Activated naive CD4-positive, alpha-beta T cell (primary cell): ENCODE measurements around the gene SCAPER.
"Not testable (repeated sequence)": the region's sequence is repeated elsewhere in the genome, so short reads cannot be mapped to it uniquely, and the experiment has no call there.

Source experiments
- DNase-seq, 4 experiments: peaks; one replicate each; lab custom pipeline; 2025; lab: John Stamatoyannopoulos, UW

The SCAPER gene

DNA sequence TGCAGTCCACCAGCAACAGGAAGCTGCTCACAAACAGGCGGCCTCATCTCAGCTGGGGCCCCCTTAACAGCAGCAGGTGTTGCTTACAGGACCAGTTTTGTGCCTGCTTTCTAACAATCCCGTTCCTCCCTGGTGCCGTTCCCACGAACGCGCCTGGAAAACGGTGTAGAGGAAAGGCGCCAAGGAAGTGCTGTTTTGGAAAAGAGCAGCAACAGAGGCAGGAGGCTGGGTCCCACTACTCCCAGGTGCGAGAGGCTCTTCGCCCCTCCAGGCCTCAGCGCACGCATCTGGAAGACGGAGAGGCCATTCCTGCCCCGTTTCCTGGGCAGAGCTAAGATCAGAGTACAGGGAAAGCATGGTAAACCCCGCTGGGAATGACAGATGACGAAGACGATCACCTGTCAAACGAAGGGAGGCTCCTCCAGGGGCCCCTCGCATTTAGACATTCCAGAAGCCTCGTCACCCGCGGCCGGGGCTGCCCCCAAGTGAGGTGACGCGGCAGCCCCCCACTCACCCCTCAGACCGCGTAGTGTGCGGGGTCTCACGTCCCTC lies 603 bp downstream of the SCAPER start:
- DNase-seq, result peak in 1 of 4 experiments; percentile 39

DNA sequence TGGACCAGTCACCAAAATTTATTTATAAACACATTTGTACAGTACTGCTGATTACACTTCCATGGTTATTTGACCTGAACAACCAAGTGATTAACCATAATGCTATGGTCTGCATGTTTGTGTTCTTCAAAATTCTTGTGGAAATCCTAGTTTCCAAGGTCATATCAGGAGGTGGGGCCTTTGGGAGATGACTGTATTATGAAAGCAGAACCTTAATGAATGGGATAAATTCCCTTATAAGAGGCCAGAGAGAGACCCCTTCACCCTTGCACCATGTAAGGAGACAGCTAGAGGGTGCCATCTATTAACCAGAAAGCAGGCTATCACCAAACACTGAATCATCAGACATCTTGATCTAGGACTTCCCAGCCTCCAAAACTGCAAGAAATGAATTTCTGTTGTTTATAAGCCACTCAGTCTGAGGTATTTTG lies 1.9 kb downstream of the SCAPER start:
- no peak for DNase-seq

DNA sequence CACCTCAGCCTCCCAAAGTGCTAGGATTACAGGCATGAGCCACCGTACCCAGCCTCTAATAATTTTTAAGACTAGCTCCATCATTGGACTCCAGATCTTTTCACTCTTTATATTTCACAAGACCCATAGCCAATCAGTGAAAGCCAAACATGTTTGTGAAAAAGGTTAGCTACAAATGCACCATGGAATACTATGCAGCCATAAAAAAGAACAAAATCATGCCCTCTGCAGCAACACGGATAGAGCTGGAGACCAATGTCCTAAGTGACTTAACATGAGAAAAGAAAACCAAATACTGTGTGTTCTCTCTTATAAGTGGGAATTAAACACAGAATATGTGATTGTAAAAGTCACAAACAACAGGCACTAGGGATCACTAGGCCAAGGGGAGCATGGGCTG lies 3.2 kb downstream of the SCAPER start:
- DNase-seq, result no peak

DNA sequence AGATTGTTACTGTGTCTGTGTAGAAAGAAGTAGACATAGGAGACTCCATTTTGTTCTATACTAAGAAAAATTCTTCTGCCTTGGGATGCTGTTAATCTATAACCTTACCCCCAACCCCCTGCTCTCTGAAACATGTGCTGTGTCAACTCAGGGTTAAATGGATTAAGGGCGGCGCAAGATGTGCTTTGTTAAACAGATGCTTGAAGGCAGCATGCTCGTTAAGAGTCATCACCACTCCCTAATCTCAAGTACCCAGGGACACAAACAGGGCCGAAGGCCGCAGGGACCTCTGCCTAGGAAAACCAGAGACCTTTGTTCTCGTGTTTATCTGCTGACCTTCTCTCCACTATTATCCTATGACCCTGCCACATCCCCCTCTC lies 5.2 kb downstream of the SCAPER start:
- DNase-seq, result not testable (repeated sequence)

DNA sequence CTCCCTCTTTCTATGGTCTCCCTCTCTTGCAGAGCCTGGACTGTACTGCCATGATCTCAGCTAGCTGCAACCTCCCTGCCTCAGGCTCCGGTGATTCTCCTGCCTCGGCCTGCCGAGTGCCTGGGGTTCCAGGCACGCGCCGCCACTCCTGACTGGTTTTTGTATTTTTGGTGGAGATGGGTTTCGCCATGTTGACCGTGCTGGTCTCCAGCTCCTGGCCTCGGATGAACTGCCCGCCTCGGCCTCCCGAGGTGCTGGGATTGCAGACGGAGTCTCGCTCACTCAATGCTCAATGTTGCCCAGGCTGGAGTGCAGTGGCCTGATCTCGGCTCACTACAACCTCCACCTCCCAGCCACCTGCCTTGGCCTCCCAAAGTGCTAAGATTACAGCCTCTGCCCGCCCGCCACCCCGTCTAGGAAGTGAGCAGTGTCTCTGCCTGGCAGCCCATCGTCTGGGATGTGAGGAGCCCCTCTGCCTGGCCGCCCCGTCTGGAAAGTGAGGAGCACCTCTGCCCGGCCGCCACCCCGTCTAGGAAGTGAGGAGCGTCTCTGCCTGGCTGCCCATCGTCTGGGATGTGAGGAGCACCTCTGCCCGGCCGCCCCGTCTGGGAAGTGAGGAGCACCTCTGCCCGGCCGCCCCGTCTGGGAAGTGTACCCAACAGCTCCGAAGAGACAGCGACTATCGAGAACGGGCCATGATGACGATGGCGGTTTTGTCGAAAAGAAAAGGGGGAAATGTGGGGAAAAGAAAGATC lies 5.8 kb downstream of the SCAPER start:
- DNase-seq, result not testable (repeated sequence)

DNA sequence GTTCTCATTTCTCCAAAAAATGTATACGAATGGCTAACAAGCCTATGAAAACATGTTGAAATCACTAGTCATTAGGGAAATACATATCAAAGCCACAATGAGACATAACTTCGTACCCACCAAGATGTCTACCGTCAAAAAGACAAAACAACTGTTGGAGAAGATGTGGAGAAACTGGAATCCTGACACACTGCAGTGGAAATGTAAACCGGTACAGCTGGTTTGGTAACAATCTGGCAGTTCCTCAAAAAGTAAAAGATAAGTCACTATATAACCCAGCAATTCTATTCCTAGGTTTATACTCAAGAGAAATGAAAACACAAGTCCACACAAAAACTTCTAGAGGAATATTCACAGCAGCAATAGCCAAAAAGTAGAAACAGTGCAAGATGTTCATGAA lies 7.0 kb downstream of the SCAPER start:
- DNase-seq, result no peak

DNA sequence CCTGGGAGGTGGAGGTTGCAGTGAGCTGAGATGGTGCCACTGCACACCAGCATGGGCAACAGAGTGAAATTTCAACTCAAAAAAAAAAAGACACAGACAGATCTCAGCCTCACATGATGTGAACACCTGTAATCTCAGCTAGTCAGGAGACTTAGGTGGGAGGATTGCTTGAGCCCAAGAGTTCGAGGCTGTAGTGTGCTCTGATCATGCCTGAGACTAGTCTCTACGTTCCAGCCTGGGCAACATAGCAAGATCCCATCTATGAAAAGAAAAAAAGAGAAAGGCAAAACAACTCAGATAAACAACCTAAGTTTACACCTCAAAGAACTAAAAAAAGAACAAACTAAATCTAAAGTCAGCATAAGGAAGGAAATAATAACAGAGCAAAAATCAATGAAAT lies 11.0 kb downstream of the SCAPER start:
- no peak for DNase-seq

DNA sequence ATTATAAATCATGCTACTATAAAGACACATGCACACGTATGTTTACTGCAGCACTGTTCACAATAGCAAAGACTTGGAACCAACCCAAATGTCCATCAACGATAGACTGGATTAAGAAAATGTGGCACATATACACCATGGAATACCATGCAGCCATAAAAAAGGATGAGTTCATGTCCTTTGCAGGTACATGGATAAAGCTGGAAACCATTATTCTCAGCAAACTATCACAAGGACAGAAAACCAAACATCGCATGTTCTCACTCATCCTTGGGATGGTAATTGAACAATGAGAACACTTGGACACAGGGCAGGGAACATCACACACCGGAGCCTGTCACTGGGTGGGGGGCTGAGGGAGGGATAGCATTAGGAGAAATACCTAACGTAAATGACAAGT lies 12.3 kb downstream of the SCAPER start:
- DNase-seq, result not testable (repeated sequence)

DNA sequence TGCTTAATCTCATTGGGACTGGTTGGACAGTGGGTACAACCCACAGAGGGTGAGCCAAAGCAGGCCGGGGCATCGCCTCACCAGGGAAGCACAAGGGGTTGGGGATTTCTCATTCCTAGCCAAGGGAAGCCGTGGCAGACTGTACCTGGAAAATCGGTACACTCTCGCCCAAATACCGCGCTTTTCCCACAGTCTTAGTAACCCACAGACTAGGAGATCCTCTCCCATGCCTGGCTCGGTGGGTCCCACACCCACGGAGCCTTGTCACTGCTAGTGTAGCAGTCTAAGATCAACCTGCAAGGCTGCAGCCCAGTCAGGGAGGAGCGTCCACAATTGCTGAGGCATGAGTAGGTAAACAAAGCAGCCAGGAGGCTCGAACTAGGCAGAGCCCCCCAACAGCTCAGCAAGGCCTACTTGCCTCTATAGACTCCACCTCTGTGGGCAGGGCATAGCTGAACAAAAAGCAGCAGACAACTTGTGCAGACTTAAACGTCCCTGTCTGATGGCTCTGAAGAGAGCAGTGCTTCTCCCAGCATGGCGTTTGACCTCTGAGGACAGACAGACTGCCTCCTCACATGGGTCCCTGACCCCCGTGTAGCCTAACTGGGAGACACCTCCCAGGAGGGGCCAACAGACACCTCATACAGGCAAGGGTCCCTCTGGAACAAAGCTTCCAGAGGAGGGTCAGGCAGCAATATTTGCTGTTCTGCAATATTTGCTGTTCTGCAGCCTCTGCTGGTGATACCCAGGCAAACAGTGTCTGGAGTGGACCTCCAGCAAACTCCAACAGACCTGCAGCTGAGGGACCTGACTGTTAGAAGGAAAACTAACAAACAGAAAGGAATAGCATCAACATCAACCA lies 17.6 kb downstream of the SCAPER start:
- not testable (repeated sequence) for DNase-seq

DNA sequence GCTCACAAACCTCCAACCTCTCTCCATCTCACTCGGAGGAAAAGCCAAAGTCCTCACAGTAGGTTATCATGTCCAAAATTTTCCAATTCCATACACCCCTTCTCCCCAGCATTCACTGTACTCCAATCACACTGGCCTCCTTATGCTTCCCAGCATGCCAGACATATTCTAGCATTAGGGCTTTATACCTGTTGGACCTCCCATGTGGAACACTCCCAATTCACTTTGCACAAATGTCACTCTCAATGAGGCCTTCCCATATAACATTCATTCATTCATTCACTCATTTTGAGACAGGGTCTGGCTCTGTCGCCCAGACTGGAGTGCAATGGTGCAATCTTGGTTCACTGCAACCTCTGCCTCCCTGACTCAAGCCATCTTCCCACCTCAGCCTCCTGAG lies 19.9 kb downstream of the SCAPER start:
- no peak for DNase-seq

DNA sequence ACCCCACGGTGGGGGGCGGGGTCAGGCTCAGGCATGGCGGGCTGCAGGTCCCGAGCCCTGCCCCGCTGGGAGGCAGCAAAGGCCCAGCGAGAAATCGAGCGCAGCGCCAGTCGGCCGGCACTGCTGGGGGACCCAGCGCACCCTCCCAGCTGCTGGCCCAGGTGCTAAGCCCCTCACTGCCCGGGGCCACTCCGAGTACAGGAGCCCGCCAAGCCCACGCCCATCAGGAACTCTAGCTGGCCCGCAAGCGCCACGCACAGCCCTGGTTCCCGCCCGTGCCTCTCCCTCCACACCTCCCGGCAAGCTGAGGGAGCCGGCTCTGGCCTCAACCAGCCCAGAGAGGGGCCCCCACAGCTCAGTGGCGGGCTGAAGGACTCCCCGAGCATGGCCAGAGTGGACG lies 29.2 kb downstream of the SCAPER start:
- no peak for DNase-seq

DNA sequence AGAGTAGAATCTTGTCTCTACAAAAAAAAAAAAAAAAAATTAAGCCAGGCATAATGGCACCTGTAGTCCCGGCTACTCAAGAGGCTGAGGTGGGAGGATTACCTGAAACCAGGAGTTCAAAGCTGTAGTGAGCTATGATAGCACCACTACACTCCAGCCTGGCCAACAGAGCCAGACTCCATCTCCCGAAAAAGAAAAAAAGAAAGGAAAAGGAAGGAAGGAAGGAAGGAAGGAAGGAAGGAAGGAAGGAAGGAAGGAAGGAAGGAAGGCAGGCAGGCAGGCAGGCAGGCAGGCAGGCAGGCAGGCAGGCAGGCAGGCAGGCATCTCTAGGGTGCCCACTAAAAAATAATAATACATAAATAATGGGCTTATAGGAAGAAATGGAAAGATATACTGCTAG lies 32.1 kb downstream of the SCAPER start:
- DNase-seq, result not testable (repeated sequence)

DNA sequence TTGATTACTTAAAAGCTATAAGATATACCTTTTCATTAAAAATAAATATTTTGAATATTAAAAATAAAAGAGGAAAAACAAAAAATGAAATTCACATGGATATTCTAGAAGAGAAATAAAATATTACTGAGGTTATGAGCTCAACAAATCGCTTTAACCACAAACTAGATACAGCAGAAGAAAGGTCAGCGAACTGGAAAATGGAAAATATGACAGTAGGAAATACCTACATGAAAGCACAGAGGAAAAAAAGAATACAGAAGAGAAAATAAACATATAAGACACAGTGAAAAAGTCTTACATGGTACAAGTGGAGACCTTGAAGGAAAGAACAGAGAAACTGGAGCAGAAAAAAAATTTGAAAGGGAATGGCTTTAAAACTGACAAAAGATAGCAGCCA lies 33.2 kb downstream of the SCAPER start:
- DNase-seq, result no peak

DNA sequence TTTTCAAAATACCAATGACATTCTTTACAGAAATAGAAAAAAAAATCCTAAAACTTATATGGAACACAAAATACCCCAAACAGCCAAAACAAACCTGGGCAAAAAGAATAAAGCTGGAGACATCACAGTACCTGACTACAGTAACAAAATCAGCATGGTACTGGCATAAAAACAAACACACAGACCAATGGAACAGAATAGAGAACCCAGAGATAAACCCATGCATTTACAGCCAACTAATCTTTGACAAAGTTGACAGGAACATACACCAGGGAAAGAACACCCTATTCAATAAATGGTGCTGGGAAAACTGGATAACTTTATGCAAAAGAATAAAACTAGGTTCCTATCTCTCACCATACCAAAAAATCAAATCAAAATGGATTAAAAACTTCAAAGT lies 36.4 kb downstream of the SCAPER start:
- no peak for DNase-seq

DNA sequence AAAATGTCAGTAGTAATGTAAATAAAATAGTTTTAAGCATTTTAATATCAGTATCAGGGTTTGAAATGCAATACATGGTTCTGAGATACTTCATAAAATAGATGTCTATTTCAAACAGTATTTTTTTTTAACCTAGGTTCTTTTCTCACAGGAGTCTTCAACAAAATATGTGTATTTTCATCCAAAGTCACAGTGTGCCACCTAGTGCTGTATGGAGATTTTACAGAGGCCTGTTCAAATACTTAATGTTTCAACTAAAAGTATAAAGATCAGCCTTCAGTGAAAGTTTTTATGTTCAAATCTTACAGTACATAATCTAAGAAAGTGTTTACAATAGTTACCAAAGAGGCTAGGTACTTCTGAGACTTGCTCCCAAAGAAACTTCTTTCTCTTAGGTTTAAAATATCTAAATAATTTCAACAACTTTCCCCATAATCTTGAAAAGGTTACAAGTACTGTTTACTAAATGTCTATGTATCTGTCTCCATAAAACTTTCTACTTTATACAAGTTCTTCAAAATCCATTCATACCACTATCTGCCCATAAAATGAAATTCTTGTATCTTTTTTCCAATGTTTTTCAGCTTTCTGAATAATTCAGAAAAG lies 38.3 kb downstream of the SCAPER start:
- DNase-seq, result no peak

DNA sequence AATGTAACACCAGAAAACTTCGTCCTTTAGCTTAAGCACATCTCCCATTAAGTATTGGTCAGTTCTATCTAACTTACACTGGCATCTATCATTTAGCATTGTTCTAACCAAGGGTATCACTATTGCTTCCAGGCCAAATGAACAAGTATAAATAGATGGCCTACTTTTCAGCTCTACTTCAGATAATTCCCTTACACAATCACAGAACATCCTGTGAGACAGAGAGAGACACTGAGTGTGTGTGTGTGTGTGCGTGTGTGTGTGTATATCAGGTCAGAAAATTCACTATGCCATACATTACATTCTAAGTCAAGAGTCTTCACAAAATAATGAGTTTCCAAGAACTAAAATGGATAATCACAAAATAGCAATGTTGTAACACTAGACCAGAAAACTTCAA lies 39.1 kb downstream of the SCAPER start:
- DNase-seq, result no peak

DNA sequence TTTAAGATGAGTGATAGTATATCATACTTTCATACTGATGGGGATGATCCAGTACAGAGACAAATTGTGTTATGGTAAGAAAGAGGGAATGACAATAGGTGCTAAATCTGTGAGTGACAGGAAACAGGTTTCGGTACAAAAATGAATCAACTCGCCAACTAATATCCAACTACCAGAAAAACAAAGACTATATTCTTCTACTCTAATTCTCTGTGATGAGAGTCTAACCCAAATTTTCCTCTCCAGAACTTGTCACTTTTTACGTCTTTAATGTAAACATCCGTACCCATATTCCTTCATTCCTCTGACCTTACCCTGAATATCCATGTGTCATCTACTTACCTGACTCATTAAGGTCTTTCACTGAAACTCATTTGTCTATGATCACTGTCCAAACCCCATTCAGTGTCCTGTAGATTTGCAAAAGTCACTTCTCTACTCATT lies 39.6 kb downstream of the SCAPER start:
- no peak for DNase-seq

DNA sequence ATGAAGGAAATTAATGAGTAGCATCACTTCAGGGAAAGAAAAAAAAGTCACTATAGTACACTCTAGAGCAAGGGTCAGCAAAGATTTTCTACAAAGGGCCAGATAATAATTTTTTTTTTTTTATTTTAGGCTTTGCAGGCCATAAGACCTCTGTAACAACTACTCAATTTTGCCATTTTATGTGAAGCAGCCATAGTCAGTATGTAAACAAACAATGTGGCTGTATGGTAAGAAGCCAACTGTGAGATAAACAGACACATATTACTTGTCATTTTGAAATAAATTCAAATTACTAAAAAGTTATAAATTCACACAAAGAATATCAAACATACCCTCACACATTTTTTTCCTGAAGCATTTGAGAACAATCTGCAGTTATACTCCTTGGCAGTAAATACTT lies 40.6 kb downstream of the SCAPER start:
- no peak for DNase-seq

DNA sequence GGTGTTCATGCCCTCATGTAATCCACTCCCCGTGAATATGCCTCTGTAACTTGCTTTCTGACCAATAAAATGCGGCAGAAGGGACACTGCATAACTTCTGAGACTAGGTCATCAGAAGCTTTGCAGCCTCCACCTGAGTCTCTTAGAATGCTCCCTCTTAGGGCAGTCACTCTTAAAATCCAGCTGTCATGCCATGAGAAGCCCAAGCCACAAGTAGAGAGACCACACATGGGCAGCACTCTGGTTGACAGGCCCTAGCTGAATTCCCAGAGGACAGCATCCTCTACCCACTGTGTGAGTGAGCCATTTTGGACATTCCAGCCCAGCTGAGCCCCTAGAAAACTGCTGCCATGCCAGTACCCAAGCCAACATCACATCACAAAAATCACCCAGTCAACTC lies 41.4 kb downstream of the SCAPER start:
- DNase-seq, result no peak

DNA sequence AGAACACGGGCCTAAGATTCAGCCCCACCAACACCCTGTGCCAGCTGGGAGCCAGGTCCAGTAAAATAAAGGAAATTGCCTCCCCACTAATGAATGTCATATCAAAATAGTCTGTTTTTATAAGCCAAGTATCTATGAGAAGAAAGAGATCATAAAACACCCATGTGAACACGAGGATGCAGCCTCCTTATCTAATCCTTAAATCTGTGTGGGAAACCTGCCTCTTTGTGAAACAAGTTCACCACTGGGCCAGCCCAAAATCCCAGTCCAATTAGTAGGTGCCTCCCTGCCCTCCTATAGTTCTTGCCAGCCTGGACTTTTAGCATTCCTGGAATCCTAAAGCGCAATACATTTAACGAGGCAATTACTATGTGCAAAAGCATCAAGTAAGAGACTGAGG lies 42.0 kb downstream of the SCAPER start:
- DNase-seq, result no peak

DNA sequence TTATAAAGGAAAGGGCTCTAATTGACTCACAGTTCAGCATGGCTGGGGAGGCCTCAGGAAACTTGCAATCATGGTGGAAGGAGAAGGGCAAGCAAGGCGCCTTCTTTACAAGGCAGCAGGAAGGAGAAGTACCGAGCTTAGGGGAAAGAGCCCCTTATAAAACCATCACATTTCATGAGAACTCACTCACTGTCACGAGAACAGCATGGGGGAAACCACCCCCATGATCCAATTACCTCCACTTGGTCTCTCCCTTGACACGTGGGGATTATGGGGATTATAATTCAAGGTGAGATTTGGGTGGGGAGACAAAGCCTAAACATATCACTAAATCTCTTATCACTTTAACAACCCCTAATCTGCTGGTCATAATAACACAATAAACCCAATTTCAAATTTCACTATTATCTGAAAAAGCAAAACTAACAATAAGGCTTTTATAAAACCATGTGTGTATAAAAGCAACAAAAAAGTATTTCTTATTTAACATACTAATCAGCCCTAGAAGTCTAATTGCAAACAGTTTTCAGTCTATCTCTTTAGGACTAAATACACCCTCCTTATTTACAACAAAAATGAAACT lies 43.2 kb downstream of the SCAPER start:
- no peak for DNase-seq

DNA sequence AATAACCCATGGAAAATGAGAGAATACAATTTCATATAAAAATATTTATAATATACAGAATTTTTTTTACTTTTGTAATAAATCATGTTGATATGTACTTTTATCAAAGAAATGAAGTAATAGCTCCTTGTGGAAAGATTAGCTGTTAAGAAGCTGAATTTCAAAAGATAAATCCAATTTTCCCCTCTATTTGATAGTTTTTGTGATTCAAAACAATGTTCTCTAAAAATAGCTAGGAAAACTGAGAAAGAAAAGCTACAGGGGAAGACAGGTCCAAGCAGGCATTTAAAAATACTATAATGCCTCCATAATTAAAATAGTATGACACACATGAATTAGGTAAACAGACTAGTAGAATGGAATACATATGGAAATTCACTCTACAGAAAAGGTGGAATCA lies 44.9 kb downstream of the SCAPER start:
- DNase-seq, result no peak
